PFSK-1 (cell line): ENCODE data around the gene MBNL3.

Source experiments
- POLR2AphosphoS5 ChIP-seq: IDR thresholded peaks from 2 replicates; pipeline ENCODE4 v1.6.1; 2012; ENCODE audit warnings: low read depth, mild to moderate bottlenecking, control low read depth, low read length, moderate library complexity
- REST ChIP-seq, 2 experiments: IDR thresholded peaks; 2 replicates each; pipeline versions ENCODE4 v1.6.1 to v1.8.0; 2011 to 2012; ENCODE audit warnings: low read depth in 2 of 2, low read length in 2 of 2, control low read depth in 1 of 2, inconsistent platforms in 1 of 2, mild to moderate bottlenecking in 1 of 2, moderate library complexity in 1 of 2; ENCODE audit not compliant: insufficient read depth in 1 of 2

GRCh38 chrX:132330156-132330729, 158.6 kb downstream of the MBNL3 start:
- TF ChIP-seq REST (IDR thresholded peaks at IDR 0.05; ENCODE audit: insufficient read depth in 1 of 2, low read depth in 2 of 2, low read length in 2 of 2) = no peak
- no peak for TF ChIP-seq POLR2AphosphoS5
